Nephron (organoid): ENCODE data around the gene LYPD4.

Experiments
- H3K27ac Mint-ChIP-seq, 3 experiments: 2 replicates each; pipeline ENCODE4 v1.8.0; 2020; ENCODE audit warnings: mixed read lengths in 3 of 3, mild to moderate bottlenecking in 2 of 3, moderate library complexity in 1 of 3
- H3K27me3 Mint-ChIP-seq: 2 replicates; pipeline ENCODE4 v1.8.0; 2021; ENCODE audit warnings: low read depth, mild to moderate bottlenecking, moderate library complexity, mixed read lengths
- H3K36me3 Mint-ChIP-seq: 2 replicates; pipeline ENCODE4 v1.8.0; 2020; ENCODE audit warnings: low read depth, mixed read lengths
- H3K4me1 Mint-ChIP-seq: 2 replicates; pipeline ENCODE4 v1.8.0; 2020; ENCODE audit warnings: mixed read lengths
- H3K4me3 Mint-ChIP-seq, 3 experiments: 2 replicates each; pipeline ENCODE4 v1.8.0; 2020; ENCODE audit warnings: mild to moderate bottlenecking in 3 of 3, mixed read lengths in 3 of 3, moderate library complexity in 2 of 3
- H3K9me3 Mint-ChIP-seq: 2 replicates; pipeline ENCODE4 v1.8.0; 2020; ENCODE audit warnings: mixed read lengths
- TF ChIP-seq, protein P1 (sequence below), 3 experiments: fragments of 200-600 bp; sonication (generic); IDR thresholded peaks; one replicate each; pipeline ENCODE4 v1.5.0; 2021; ENCODE audit warnings: antibody characterized with exemption in 3 of 3; ENCODE audit not compliant: unreplicated experiment in 3 of 3

The LYPD4 gene

DNA sequence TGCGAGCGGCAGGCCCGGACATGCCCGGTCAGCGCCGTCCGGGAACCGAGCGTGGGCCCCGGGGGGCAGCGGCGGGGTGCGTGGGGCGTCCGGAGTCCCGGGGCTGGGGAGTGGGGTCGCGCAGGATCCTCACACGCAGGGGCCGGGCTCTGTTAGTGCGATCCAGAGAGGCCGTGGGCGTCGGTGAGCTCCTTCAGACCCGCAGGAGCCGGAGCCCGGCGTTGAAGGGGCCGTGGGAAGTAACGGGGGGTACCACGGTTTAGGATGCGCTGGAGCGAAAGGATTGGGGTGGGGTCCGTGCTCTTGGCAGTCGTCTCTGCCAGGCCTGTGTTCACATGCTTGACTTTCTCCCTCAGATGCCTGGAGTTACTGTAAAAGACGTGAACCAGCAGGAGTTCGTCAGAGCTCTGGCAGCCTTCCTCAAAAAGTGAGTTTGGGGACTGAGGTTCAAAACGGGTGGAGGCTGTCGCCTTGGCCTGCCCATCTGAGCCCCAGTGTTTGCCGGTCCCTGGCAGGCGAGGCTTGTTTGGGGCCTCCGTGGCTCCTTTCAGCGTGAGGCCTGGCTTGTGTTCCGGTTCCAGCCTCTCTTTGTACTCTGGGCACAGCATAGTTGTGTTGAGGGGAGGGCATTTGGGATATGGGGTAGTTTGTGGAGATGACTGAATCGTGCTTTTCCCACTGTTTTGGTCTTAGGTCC is 16.1 kb upstream of the LYPD4 start:
- TF ChIP-seq, protein P1, sequence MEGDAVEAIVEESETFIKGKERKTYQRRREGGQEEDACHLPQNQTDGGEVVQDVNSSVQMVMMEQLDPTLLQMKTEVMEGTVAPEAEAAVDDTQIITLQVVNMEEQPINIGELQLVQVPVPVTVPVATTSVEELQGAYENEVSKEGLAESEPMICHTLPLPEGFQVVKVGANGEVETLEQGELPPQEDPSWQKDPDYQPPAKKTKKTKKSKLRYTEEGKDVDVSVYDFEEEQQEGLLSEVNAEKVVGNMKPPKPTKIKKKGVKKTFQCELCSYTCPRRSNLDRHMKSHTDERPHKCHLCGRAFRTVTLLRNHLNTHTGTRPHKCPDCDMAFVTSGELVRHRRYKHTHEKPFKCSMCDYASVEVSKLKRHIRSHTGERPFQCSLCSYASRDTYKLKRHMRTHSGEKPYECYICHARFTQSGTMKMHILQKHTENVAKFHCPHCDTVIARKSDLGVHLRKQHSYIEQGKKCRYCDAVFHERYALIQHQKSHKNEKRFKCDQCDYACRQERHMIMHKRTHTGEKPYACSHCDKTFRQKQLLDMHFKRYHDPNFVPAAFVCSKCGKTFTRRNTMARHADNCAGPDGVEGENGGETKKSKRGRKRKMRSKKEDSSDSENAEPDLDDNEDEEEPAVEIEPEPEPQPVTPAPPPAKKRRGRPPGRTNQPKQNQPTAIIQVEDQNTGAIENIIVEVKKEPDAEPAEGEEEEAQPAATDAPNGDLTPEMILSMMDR (IDR thresholded peaks at IDR 0.05; ENCODE audit: unreplicated experiment in 3 of 3): no peak
- H3K4me1 Mint-ChIP-seq: peaks cover 37% of the 10 kb centered on the region

DNA sequence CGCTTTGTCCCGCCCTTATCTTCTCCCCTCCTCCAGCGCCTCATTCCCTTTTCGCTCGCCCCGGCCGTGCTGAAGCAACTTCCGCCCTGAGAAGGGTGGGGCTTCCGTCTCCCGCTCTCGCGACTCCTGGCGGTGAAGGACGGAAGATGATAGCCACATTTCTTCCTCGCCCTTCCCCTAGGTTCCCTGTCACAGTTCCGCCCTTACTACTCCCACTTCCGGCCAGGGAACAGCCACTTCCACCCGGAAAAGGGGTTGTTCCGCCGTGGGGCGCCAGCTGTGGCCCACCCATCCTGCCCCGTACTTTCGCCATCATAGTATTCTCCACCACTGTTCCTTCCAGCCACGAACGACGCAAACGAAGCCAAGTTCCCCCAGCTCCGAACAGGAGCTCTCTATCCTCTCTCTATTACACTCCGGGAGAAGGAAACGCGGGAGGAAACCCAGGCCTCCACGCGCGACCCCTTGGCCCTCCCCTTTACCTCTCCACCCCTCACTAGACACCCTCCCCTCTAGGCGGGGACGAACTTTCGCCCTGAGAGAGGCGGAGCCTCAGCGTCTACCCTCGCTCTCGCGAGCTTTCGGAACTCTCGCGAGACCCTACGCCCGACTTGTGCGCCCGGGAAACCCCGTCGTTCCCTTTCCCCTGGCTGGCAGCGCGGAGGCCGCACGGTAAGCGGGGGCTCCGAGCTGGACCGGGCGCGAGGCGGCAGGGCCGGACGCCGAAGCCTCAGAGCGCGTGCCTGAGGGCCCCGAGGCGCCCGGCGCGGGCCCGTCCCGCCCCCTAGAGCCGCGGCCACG is 15.3 kb upstream of the LYPD4 start, which contains the start of gene RPS19:
Gene RPS19 (plus strand): TSS at position 638 of the 801 bp plus-strand sequence. CDS start 520 bp downstream, outside the sequence.
- H3K9me3 Mint-ChIP-seq: no peaks in the 10 kb centered on the region
- H3K4me3 Mint-ChIP-seq: peak within 1 kb of the TSS; percentile 96 to 97 (median 97)
- H3K27ac Mint-ChIP-seq: peak within 1 kb of the TSS; percentile 94 to 99 (median 98)
- TF ChIP-seq, protein P1 (IDR thresholded peaks at IDR 0.05; ENCODE audit: unreplicated experiment in 3 of 3): peak; percentile 63 to 70 (median 68)
- peaks cover 41% of the 10 kb centered on the region for H3K36me3 Mint-ChIP-seq
- H3K27me3 Mint-ChIP-seq: peaks cover 6% of the 10 kb centered on the region
- H3K4me1 Mint-ChIP-seq: peaks cover 37% of the 10 kb centered on the region

More for the DNA sequence above, 16.1 kb upstream of the LYPD4 start:
- Mint-ChIP-seq H3K4me3 (peak overlapping the region; percentile 95 to 97 (median 96)), H3K27ac (peak overlapping the region; percentile 93 to 96 (median 94)), H3K36me3 (peaks cover 46% of the 10 kb centered on the region), H3K27me3 (no peaks in the 10 kb centered on the region), H3K9me3 (no peaks in the 10 kb centered on the region)

DNA sequence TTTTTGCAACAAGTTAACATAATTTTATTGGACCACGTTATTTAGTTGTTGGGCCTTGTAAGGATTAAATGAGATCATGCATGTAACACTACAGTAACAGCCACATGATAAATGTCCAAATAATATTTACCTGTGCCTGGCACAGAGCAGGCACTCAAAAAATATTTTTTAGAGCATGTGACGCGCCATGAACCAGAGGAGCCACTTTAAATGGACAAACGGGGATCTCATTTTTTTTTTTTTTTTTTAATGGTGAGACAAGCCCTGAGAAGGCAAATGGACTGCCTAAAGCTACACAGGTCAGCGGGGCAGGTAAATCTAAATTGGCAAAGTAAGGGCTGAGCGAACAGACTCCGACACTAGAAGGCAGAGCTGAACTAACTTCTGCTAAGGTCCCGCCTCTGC is 14.7 kb upstream of the LYPD4 start:
- H3K27ac Mint-ChIP-seq: peak overlapping the region; percentile 94 to 99 (median 98)
- peak overlapping the region; percentile 94 to 97 (median 96) for H3K4me3 Mint-ChIP-seq
- H3K36me3 Mint-ChIP-seq: peaks cover 35% of the 10 kb centered on the region
- TF ChIP-seq, protein P1 (IDR thresholded peaks at IDR 0.05; ENCODE audit: unreplicated experiment in 3 of 3): no peak
- H3K9me3 Mint-ChIP-seq: no peaks in the 10 kb centered on the region
- peaks cover 32% of the 10 kb centered on the region for H3K4me1 Mint-ChIP-seq
- H3K27me3 Mint-ChIP-seq: peaks cover 12% of the 10 kb centered on the region

DNA sequence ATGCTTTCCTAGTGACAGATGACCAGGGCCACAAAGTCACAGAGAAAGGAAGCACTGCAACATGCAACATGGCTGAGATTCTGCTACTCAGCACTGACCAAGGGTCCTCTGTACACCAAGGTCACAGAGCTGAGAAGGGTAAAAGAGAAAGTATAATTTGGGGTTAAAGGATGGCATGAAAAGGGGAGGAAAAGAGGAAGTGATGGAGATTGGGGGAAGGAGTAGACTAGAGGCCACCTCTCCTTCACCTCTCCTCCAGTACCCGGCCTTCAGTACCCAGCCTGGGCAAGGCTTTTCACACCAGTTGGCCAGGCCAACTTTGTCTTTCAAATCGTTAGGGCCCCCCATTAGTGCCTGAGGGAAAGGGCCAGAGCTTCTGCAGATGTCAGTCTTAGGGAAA is 9.3 kb upstream of the LYPD4 start:
- TF ChIP-seq, protein P1 (IDR thresholded peaks at IDR 0.05; ENCODE audit: unreplicated experiment in 3 of 3): no peak
- H3K27me3 Mint-ChIP-seq: peaks cover 58% of the 10 kb centered on the region
- no peak overlapping the region for H3K4me3 Mint-ChIP-seq
- no peaks in the 10 kb centered on the region for H3K4me1 Mint-ChIP-seq
- no peak overlapping the region for H3K27ac Mint-ChIP-seq
- no peaks in the 10 kb centered on the region for H3K36me3 Mint-ChIP-seq
- H3K9me3 Mint-ChIP-seq: no peaks in the 10 kb centered on the region

DNA sequence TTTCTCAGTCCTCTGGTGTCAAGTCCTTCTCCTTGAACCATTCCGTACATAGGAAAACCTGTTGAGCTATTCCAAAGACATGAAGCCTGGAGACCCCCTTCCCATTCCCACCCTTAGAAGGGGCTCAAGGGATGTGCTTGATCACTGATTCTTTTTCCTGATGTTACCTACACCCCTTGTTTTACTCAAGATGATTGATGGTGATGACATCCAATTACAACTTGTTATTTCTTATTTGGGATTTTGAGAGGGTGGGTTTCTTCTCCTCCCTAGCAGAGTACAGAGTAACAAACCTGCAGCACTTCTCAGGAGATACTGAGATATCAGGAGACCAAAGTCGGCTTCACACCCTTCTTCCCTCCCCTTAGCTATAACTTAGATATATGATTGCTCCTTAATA is 8.9 kb upstream of the LYPD4 start:
- TF ChIP-seq, protein P1 (IDR thresholded peaks at IDR 0.05; ENCODE audit: unreplicated experiment in 3 of 3): no peak
- peaks cover 62% of the 10 kb centered on the region for H3K27me3 Mint-ChIP-seq
- no peak overlapping the region for H3K27ac Mint-ChIP-seq
- H3K4me3 Mint-ChIP-seq: no peak overlapping the region
- H3K36me3 Mint-ChIP-seq: no peaks in the 10 kb centered on the region
- H3K4me1 Mint-ChIP-seq: no peaks in the 10 kb centered on the region
- no peaks in the 10 kb centered on the region for H3K9me3 Mint-ChIP-seq
